GM12891 (cell line): ENCODE results near the gene ZSWIM2.

ENCODE experiments used
- POLR2A ChIP-seq: IDR thresholded peaks from 2 replicates; pipeline ENCODE4 v1.6.1; 2011; ENCODE audit warnings: low read depth, low read length, control low read depth
- POLR2AphosphoS5 ChIP-seq: IDR thresholded peaks from 2 replicates; pipeline ENCODE4 v1.6.1; 2011; ENCODE audit warnings: low read depth, low read length, control low read depth
- SPI1 ChIP-seq: IDR thresholded peaks from 2 replicates; pipeline ENCODE4 v1.6.1; 2011; ENCODE audit warnings: low read depth, low read length, control low read depth
- TAF1 ChIP-seq: IDR thresholded peaks from 2 replicates; pipeline ENCODE4 v1.6.1; 2011; ENCODE audit warnings: low read depth, low read length, control low read depth

DNA sequence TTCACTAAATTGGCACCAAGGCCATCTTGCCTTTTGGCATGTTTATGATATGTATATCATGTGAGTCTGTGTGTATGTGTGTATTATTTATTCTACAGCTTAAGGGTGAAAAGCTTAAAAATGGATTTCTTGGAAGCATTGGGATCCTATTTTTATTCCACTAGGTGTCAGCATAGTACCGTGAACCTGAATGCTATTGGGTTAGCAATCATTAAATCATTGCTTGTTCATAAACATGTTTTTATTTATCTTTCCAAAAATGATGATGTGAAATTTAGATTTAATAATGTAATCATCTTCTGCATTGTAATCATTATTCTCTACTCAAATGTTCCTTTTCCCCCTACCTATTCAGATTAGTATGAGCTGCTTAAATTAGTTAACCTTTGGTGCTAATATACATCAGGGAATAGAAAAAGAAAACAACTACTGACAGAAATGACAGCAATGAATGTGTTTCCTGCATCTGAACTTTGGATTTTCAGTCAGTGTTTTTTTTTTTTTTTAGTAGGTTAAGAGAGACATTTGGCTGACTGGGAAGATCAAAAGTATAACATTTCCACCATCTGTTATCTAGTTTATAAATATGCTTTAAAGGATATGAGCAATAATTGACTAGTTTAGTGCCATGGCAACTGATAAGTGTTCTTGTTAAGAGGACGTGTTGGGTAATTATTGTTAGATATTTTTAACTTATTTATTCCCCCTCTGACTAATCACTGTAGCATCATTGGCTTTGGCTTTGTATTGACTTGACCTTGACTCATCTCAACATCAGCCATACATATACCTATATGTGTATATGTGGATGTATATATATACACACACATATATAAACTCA, 14.1 kb upstream of the ZSWIM2 start:
- TF ChIP-seq TAF1: no peak
- TF ChIP-seq POLR2AphosphoS5: no peak
- TF ChIP-seq POLR2A: no peak
- no peak for TF ChIP-seq SPI1
